Measurements from ENCODE around the gene PRG2.

PRG2 gene

DNA sequence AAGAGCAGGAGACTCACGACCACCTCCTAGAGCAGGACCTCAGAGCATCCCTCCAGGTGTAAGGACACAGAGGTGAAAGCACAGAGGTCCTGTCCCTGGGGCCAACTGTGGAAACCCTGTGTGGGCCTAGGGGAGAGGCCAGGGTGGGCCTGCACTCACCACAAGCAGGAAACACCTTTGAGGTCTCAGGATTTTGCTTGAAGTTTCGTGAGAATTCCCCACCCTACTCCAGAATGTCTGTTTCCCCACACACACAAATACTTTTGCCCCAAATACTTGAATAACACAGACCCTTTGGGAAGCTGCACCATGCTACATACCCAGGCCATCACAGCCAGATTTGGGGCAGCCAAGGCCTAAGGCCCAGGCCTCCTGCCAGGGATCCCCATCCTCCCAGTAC is 18.3 kb upstream of the PRG2 start:
- Histone ChIP-seq H3K14ac (ENCODE audit: low read length) (no peak overlapping the region), H3K9me3 (replicated peaks in 1 of 2; ENCODE audit: control insufficient read depth in 2 of 2, insufficient read depth in 1 of 2, low read depth in 1 of 2, low read length in 2 of 2) (no peaks in the 10 kb centered on the region), H4K8ac (ENCODE audit: low read depth, low read length) (no peak overlapping the region), H3K4me3 (ENCODE audit: low read length in 2 of 2) (no peak overlapping the region), H2BK12ac (ENCODE audit: low read length) (no peak overlapping the region), H2AFZ (ENCODE audit: low read length) (no peak overlapping the region), H2AK5ac (ENCODE audit: low read depth, low read length) (no peak overlapping the region), H4K91ac (ENCODE audit: low read depth, low read length, poor library complexity) (no peak overlapping the region), H3K27me3 (ENCODE audit: control insufficient read depth in 3 of 3, insufficient read depth in 3 of 3, low read depth in 1 of 3, low read length in 3 of 3) (no peaks in the 10 kb centered on the region), H2BK5ac (ENCODE audit: low read length) (no peak overlapping the region), H3K4ac (ENCODE audit: low read length) (no peak overlapping the region), H3K79me1 (ENCODE audit: low read depth, low read length) (no peaks in the 10 kb centered on the region), H3K18ac (ENCODE audit: low read length) (no peak overlapping the region), H3K23ac (ENCODE audit: low read depth, low read length, poor library complexity) (no peak overlapping the region), H3K9ac (ENCODE audit: low read depth, low read length, poor library complexity) (no peak overlapping the region), H2BK120ac (ENCODE audit: low read depth, low read length) (no peak overlapping the region), H3K27ac (replicated peaks; ENCODE audit: low read length) (no peak overlapping the region), H3K4me2 (ENCODE audit: insufficient read depth, low read length, poor library complexity, severe bottlenecking) (no peak overlapping the region), H3K4me1 (ENCODE audit: control insufficient read depth in 2 of 2, insufficient read depth in 1 of 2, low read depth in 1 of 2, low read length in 2 of 2) (peaks cover 0 to 1% of the 10 kb centered on the region in 2 donors), H3K36me3 (replicated peaks in 1 of 2; ENCODE audit: control insufficient read depth in 2 of 2, insufficient read depth in 2 of 2, low read length in 2 of 2) (peaks cover 15 to 62% of the 10 kb centered on the region in 2 donors), H2BK15ac (ENCODE audit: low read length) (no peak overlapping the region)
- no peak for DNase-seq (ENCODE audit: low spot score)
- WGBS, 2 donors (ENCODE audit: extremely low coverage in 2 of 2, insufficient read length in 2 of 2, insufficient replicate concordance in 1 of 2) = no CpG with 5 or more reads among the region's 2 CpGs

- no peaks in the 10 kb centered on the region for H3K9me3 ChIP-seq (replicated peaks in 1 of 2; ENCODE audit: control insufficient read depth in 2 of 2, insufficient read depth in 1 of 2, low read depth in 1 of 2, low read length in 2 of 2)
- H4K8ac ChIP-seq (ENCODE audit: low read depth, low read length) = no peak overlapping the region
- no peak overlapping the region for H3K14ac ChIP-seq (ENCODE audit: low read length)
- DNase-seq (ENCODE audit: low spot score) = no peak
- no peak overlapping the region for H3K4me2 ChIP-seq (ENCODE audit: insufficient read depth, low read length, poor library complexity, severe bottlenecking)
- no CpG with 5 or more reads among the region's 8 CpGs for WGBS, 2 donors (ENCODE audit: extremely low coverage in 2 of 2, insufficient read length in 2 of 2, insufficient replicate concordance in 1 of 2)
- no peak overlapping the region for H3K23ac ChIP-seq (ENCODE audit: low read depth, low read length, poor library complexity)
- no peak overlapping the region for H3K27ac ChIP-seq (replicated peaks; ENCODE audit: low read length)
- no peak overlapping the region for H3K4ac ChIP-seq (ENCODE audit: low read length)
- H2BK12ac ChIP-seq (ENCODE audit: low read length) = no peak overlapping the region
- no peak overlapping the region for H4K91ac ChIP-seq (ENCODE audit: low read depth, low read length, poor library complexity)
- no peak overlapping the region for H3K18ac ChIP-seq (ENCODE audit: low read length)
- no peaks in the 10 kb centered on the region for H3K79me1 ChIP-seq (ENCODE audit: low read depth, low read length)
- H3K36me3 ChIP-seq (replicated peaks in 1 of 2; ENCODE audit: control insufficient read depth in 2 of 2, insufficient read depth in 2 of 2, low read length in 2 of 2) = peaks cover 12 to 55% of the 10 kb centered on the region in 2 donors
- H2BK5ac ChIP-seq (ENCODE audit: low read length) = no peak overlapping the region
- no peak overlapping the region for H2AFZ ChIP-seq (ENCODE audit: low read length)
- no peak overlapping the region for H3K4me3 ChIP-seq (ENCODE audit: low read length in 2 of 2)
- H3K27me3 ChIP-seq (ENCODE audit: control insufficient read depth in 3 of 3, insufficient read depth in 3 of 3, low read depth in 1 of 3, low read length in 3 of 3) = no peaks in the 10 kb centered on the region
- H2BK15ac ChIP-seq (ENCODE audit: low read length) = no peak overlapping the region
- H2AK5ac ChIP-seq (ENCODE audit: low read depth, low read length) = no peak overlapping the region
- no peak overlapping the region for H3K9ac ChIP-seq (ENCODE audit: low read depth, low read length, poor library complexity)
- H3K4me1 ChIP-seq (ENCODE audit: control insufficient read depth in 2 of 2, insufficient read depth in 1 of 2, low read depth in 1 of 2, low read length in 2 of 2) = peaks cover 0 to 1% of the 10 kb centered on the region in 2 donors
- H2BK120ac ChIP-seq (ENCODE audit: low read depth, low read length) = no peak overlapping the region
Observed at GRCh38 chr11:57407941-57408475, 17.6 kb upstream of the PRG2 start.

DNA sequence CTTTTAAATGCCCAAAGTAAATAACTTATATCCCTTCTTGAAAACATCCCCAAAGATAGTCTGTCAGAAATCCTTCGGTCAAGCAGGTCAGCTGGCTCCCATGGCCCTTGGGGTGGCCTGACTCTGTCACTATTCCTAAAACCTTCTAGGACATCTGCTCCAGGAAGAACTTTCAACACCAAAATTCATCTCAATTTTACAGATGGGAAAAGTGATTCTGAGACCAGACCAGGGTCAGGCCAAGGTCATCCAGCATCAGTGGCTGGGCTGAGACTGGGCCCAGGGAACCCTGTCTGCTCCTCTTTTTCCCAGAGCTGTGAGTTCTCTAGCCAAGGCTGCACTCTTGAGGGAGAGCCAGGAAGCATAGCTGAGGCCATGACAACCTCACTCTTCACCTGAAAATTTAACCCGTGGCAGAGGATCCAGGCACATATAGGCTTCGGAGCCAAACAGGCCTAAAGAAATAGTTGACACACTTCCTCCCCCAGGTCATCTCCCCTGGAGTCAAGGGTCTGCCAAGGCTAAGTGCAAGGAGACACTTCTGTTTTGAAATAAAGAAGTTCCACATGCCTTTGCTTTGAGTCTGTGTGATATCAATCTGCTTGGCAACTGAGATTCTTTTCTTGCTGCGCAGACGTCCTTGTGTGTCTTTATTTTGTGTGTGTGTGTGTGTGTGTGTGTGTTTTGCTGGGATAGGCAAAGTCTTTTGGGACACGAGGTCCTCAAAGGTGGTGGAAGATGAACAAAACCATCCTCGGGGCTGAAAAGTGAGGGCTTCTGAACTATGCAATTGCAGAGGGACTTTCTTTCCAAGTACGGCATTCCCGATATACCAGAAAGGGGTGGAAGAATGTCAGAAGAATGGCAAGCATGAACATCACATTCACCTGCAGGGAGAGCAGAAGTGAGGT is 16.8 kb upstream of the PRG2 start:
- peaks cover 12 to 51% of the 10 kb centered on the region in 2 donors for H3K36me3 ChIP-seq (replicated peaks in 1 of 2; ENCODE audit: control insufficient read depth in 2 of 2, insufficient read depth in 2 of 2, low read length in 2 of 2)
- H2AK5ac ChIP-seq (ENCODE audit: low read depth, low read length) = no peak overlapping the region
- no peak for DNase-seq (ENCODE audit: low spot score)
- no peak overlapping the region for H4K8ac ChIP-seq (ENCODE audit: low read depth, low read length)
- H3K18ac ChIP-seq (ENCODE audit: low read length) = no peak overlapping the region
- no peak overlapping the region for H3K27ac ChIP-seq (replicated peaks; ENCODE audit: low read length)
- H3K79me1 ChIP-seq (ENCODE audit: low read depth, low read length) = no peaks in the 10 kb centered on the region
- no peak overlapping the region for H3K4ac ChIP-seq (ENCODE audit: low read length)
- H2BK5ac ChIP-seq (ENCODE audit: low read length) = no peak overlapping the region
- no peak overlapping the region for H3K23ac ChIP-seq (ENCODE audit: low read depth, low read length, poor library complexity)
- H3K9me3 ChIP-seq (replicated peaks in 1 of 2; ENCODE audit: control insufficient read depth in 2 of 2, insufficient read depth in 1 of 2, low read depth in 1 of 2, low read length in 2 of 2) = no peaks in the 10 kb centered on the region
- H3K14ac ChIP-seq (ENCODE audit: low read length) = no peak overlapping the region
- no peak overlapping the region for H4K91ac ChIP-seq (ENCODE audit: low read depth, low read length, poor library complexity)
- H3K4me3 ChIP-seq (ENCODE audit: low read length in 2 of 2) = no peak overlapping the region
- H2BK12ac ChIP-seq (ENCODE audit: low read length) = no peak overlapping the region
- H3K9ac ChIP-seq (ENCODE audit: low read depth, low read length, poor library complexity) = no peak overlapping the region
- no peak overlapping the region for H2BK120ac ChIP-seq (ENCODE audit: low read depth, low read length)
- H3K4me2 ChIP-seq (ENCODE audit: insufficient read depth, low read length, poor library complexity, severe bottlenecking) = no peak overlapping the region
- no CpG with 5 or more reads among the region's 9 CpGs for WGBS, 2 donors (ENCODE audit: extremely low coverage in 2 of 2, insufficient read length in 2 of 2, insufficient replicate concordance in 1 of 2)
- no peaks in the 10 kb centered on the region for H3K27me3 ChIP-seq (ENCODE audit: control insufficient read depth in 3 of 3, insufficient read depth in 3 of 3, low read depth in 1 of 3, low read length in 3 of 3)
- H2AFZ ChIP-seq (ENCODE audit: low read length) = no peak overlapping the region
- no peak overlapping the region for H2BK15ac ChIP-seq (ENCODE audit: low read length)
- H3K4me1 ChIP-seq (ENCODE audit: control insufficient read depth in 2 of 2, insufficient read depth in 1 of 2, low read depth in 1 of 2, low read length in 2 of 2) = peaks cover 0 to 1% of the 10 kb centered on the region in 2 donors

DNA sequence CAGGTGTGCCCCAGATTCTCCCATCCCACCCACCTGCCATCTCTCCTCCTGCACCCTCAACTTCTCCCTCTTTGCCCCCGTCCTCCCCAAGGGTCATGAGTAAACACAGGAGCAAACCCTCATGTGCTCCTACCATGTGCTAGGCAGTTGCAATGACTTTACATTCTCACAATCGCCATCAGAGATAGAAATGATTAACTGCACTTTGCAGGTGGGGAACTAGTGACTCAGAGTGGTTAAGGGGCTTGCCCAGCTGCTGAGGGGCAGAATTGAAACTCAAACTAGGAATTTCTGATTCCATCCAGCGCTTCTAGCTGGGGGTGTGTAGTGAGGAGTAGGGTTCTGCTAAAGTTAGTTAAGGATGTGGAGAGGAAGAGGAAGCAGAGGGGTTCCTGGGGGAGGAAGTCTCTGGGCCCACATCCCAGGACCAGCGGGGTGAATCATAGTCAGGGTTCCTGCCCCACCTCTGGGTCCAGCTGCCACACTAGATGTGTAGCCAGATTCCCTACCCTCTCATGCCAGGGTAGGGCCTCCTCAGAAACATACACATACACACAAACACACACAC is 16.0 kb upstream of the PRG2 start:
- no peaks in the 10 kb centered on the region for H3K9me3 ChIP-seq (replicated peaks in 1 of 2; ENCODE audit: control insufficient read depth in 2 of 2, insufficient read depth in 1 of 2, low read depth in 1 of 2, low read length in 2 of 2)
- no peak overlapping the region for H2BK15ac ChIP-seq (ENCODE audit: low read length)
- H3K23ac ChIP-seq (ENCODE audit: low read depth, low read length, poor library complexity) = no peak overlapping the region
- H2BK12ac ChIP-seq (ENCODE audit: low read length) = no peak overlapping the region
- no peak overlapping the region for H3K14ac ChIP-seq (ENCODE audit: low read length)
- H2AK5ac ChIP-seq (ENCODE audit: low read depth, low read length) = no peak overlapping the region
- H3K79me1 ChIP-seq (ENCODE audit: low read depth, low read length) = no peaks in the 10 kb centered on the region
- no peak overlapping the region for H3K4ac ChIP-seq (ENCODE audit: low read length)
- no peak overlapping the region for H3K4me3 ChIP-seq (ENCODE audit: low read length in 2 of 2)
- no peak overlapping the region for H2BK5ac ChIP-seq (ENCODE audit: low read length)
- no peak overlapping the region for H3K27ac ChIP-seq (replicated peaks; ENCODE audit: low read length)
- H3K4me2 ChIP-seq (ENCODE audit: insufficient read depth, low read length, poor library complexity, severe bottlenecking) = no peak overlapping the region
- peaks cover 0 to 1% of the 10 kb centered on the region in 2 donors for H3K4me1 ChIP-seq (ENCODE audit: control insufficient read depth in 2 of 2, insufficient read depth in 1 of 2, low read depth in 1 of 2, low read length in 2 of 2)
- H3K9ac ChIP-seq (ENCODE audit: low read depth, low read length, poor library complexity) = no peak overlapping the region
- no CpG with 5 or more reads among the region's 4 CpGs for WGBS, 2 donors (ENCODE audit: extremely low coverage in 2 of 2, insufficient read length in 2 of 2, insufficient replicate concordance in 1 of 2)
- H3K27me3 ChIP-seq (ENCODE audit: control insufficient read depth in 3 of 3, insufficient read depth in 3 of 3, low read depth in 1 of 3, low read length in 3 of 3) = no peaks in the 10 kb centered on the region
- no peak overlapping the region for H4K91ac ChIP-seq (ENCODE audit: low read depth, low read length, poor library complexity)
- H4K8ac ChIP-seq (ENCODE audit: low read depth, low read length) = no peak overlapping the region
- no peak for DNase-seq (ENCODE audit: low spot score)
- peaks cover 12 to 45% of the 10 kb centered on the region in 2 donors for H3K36me3 ChIP-seq (replicated peaks in 1 of 2; ENCODE audit: control insufficient read depth in 2 of 2, insufficient read depth in 2 of 2, low read length in 2 of 2)
- H2AFZ ChIP-seq (ENCODE audit: low read length) = no peak overlapping the region
- no peak overlapping the region for H3K18ac ChIP-seq (ENCODE audit: low read length)
- H2BK120ac ChIP-seq (ENCODE audit: low read depth, low read length) = no peak overlapping the region
